Panc1 (cell line): ENCODE data around the gene TBC1D10A.

Experiments used
- CTCF ChIP-seq: fragments of 450-650 bp; IDR thresholded peaks from 2 replicates; pipeline ENCODE4 v1.5.1; 2017; ENCODE audit warnings: mild to moderate bottlenecking
- POLR2AphosphoS5 ChIP-seq: IDR thresholded peaks from 2 replicates; pipeline ENCODE4 v1.6.1; 2012; ENCODE audit warnings: mild to moderate bottlenecking, low read depth, low read length, moderate library complexity
- SIN3A ChIP-seq: IDR thresholded peaks from 2 replicates; pipeline ENCODE4 v1.6.1; 2012; ENCODE audit warnings: low read depth, mild to moderate bottlenecking, low read length, moderate library complexity, borderline replicate concordance; ENCODE audit not compliant: insufficient read depth
- TF ChIP-seq, protein P1 (sequence below), 2 experiments: IDR thresholded peaks; 2 replicates each; pipeline ENCODE4 v1.6.1; 2011 to 2012; ENCODE audit warnings: low read depth in 2 of 2, control low read depth in 1 of 2, low read length in 1 of 2, mild to moderate bottlenecking in 1 of 2, moderate library complexity in 1 of 2; ENCODE audit not compliant: insufficient read depth in 1 of 2

- TF ChIP-seq CTCF, result no peak
- TF ChIP-seq, protein P1, sequence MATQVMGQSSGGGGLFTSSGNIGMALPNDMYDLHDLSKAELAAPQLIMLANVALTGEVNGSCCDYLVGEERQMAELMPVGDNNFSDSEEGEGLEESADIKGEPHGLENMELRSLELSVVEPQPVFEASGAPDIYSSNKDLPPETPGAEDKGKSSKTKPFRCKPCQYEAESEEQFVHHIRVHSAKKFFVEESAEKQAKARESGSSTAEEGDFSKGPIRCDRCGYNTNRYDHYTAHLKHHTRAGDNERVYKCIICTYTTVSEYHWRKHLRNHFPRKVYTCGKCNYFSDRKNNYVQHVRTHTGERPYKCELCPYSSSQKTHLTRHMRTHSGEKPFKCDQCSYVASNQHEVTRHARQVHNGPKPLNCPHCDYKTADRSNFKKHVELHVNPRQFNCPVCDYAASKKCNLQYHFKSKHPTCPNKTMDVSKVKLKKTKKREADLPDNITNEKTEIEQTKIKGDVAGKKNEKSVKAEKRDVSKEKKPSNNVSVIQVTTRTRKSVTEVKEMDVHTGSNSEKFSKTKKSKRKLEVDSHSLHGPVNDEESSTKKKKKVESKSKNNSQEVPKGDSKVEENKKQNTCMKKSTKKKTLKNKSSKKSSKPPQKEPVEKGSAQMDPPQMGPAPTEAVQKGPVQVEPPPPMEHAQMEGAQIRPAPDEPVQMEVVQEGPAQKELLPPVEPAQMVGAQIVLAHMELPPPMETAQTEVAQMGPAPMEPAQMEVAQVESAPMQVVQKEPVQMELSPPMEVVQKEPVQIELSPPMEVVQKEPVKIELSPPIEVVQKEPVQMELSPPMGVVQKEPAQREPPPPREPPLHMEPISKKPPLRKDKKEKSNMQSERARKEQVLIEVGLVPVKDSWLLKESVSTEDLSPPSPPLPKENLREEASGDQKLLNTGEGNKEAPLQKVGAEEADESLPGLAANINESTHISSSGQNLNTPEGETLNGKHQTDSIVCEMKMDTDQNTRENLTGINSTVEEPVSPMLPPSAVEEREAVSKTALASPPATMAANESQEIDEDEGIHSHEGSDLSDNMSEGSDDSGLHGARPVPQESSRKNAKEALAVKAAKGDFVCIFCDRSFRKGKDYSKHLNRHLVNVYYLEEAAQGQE (IDR thresholded peaks at IDR 0.05; ENCODE audit: insufficient read depth in 1 of 2, low read depth in 2 of 2, low read length in 1 of 2), result no peak
- TF ChIP-seq POLR2AphosphoS5, result no peak
- no peak for TF ChIP-seq SIN3A
Measured at GRCh38 chr22:30292069-30292970, 34.4 kb downstream of the TBC1D10A start.
